Embryonic facial prominence (tissue), 1 donor: Measurements from ENCODE around the gene TXNRD1.
"Not testable (repeated sequence)": the region's sequence is repeated elsewhere in the genome, so short reads cannot be mapped to it uniquely, and the experiment has no call there.

Source experiments
- DNase-seq: peaks from one replicate; pipeline ENCODE4 v3.0.0-alpha.2; 2016; ENCODE audit errors: extremely low spot score

Gene TXNRD1

DNA sequence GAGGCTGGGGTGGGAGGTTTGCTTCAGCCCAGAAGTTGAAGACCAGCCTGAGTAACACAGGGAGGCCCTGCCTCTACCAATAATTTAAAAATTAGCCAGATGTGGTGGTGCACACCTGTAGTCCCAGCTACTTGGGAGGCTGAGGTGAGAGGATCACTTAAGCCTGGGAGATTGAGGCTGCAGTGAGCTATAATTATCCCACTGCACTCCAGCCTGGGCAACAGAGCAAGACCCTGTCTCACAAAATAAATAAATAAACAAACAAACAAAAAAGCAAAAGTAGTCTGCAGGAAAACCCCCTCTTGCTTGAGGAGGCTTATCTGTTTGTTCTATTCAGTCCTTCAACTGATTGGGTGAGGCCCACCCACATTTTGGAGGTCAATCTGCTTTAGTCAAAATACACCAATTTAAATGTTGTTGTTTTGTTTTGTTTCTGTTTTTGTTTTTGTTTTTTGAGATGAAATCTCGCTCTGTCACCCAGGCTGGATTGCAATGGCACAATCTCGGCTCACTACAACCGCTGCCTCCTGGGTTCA lies 24.9 kb upstream of the TXNRD1 start:
- no peak for DNase-seq

DNA sequence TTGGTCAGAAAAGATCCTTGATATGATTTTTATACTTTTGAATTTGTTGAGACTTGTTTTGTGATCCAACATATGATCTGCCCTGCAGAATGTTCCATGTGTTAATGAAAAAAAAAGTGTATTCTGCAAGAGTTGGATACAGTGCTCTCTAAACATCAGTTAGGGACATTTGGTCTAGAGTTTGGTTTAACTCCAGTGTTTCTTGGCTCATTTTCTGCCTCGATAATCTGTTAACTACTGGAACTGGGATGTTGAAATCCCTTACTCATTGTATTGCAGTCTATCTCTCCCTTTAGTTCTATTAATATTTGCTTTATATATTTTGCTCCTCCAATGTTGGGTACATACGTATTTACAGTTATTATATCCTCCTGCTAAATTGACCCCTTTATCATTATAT lies 18.3 kb upstream of the TXNRD1 start:
- no peak for DNase-seq

GRCh38 chr12:104199964-104200363 lies 15.6 kb upstream of the TXNRD1 start:
- no peak for DNase-seq

- DNase-seq: no peak
Observed at GRCh38 chr12:104201238-104202001, 14.2 kb upstream of the TXNRD1 start.

GRCh38 chr12:104204690-104205480 lies 10.7 kb upstream of the TXNRD1 start:
- DNase-seq: no peak

DNA sequence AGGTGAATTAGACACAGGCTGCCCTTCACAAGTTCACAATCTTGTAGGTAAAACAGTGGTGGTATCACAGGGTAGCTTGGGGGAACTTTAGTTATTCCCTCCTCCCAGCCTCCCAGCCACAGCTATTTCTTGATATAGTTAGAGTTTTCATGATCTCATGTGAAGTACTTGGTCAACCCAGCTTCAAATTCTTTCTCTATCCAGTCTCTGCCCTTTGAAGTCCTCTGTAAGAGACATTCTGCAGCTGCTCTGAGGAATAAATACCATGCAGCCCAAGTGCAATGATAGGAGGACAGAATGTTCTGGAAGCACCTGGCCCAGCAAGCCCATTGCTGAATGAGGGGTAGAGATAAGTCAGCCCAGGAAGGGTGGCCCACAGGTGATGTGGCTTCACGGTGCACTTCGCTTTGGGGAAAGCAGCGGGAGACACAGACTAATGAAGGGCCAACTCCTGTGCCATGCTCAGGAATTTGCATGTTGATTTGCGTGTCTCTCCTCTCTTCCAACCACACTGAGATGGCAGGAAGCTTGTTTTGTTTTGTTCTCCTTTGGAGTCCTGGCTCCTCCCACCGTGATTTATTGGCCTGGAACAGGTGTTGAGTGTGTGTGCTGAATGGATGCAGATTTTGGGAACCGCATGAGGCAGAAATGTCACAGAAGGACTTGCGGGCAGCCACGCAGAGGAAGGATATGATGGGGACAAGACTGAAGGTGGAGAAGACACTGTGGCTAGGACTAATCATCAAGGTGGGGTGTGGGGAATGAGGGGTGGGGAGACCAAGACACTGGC lies 8.0 kb upstream of the TXNRD1 start:
- no peak for DNase-seq

- DNase-seq: no peak
Observed at GRCh38 chr12:104212516-104212915, 3.1 kb upstream of the TXNRD1 start.

DNA sequence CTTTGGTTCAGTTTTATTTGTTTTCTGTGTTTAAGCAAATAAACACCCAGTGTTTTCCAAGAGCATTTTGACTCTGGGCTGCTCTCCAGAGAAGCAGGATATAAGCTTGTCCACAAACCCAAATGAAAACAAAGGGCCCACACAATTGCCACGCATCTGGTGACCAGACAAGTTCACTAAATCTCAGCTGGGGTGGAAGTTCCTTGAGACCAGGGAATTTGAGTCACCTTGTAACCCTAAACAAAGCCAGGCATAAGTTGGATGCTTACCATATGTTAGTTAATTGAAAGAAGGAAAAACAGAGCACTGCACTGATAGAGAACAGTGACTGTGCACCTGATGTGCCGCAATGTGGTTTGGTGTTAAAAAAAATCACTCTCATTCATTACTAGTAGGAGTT lies 1.6 kb upstream of the TXNRD1 start:
- no peak for DNase-seq

- DNase-seq: no peak
Observed at GRCh38 chr12:104216521-104216924, 944 bp downstream of the TXNRD1 start.

- DNase-seq: not testable (repeated sequence)
Observed at GRCh38 chr12:104218506-104218905, 2.9 kb downstream of the TXNRD1 start.

DNA sequence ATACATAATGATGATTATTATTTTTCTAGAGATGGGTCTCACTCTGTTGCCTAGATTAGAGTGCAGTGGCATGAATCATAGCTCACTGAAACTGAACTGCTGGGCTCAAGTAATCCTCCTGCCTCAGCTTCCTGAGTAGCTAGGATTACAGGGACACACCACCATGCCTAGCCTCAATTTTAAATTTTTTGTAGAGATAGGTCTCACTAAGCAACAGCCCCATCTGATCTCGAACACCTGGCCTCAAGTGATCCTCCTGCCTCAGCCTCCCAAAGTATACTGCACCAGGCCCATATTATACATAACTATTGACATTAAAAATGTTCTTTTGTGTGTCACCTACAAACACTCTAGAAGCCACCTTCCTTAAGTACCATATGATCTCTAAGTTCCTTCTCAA lies 3.4 kb downstream of the TXNRD1 start:
- DNase-seq: no peak

GRCh38 chr12:104219361-104219892 lies 3.8 kb downstream of the TXNRD1 start:
- no peak for DNase-seq

DNA sequence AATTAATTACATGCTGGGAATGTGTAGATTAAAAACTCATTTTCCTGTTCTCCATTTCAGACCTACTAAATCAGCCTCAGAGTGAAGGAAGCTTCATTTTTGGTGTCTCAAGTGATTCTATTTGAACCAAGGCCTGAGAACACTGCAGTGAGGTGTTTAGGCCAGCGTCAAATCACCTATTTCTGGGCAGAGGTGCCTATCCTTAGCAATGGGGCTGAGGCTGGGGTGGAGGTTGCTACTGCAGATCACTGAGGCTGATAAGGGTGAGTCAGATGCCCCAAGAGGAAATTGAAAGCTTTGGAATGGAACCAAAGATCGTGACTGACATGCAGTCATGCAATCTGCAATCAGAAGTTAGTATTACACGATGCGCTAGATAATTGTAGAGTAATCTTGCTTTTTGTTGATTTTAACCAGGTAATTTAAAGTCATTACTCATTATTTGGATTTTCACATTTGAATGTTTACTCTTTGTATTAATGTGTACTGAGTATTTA lies 4.4 kb downstream of the TXNRD1 start:
- no peak for DNase-seq

DNA sequence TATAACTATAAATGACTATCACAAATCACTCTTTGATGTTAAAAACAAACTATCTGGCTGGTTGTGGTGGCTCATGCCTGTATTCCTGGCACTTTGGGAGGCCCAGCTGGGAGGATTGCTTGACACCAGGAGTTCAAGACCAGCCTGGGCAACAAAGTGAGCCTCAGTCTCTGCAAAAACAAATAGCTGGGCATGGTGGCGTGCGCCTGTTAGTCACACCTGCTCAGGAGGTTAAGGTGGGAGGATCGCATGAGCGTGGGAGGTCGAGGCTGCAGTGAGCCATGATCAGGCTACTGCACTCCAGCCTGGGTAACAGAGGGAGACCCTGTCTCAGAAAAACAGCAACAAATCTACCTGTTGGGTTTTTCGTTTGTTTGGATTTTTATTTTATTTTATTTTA lies 5.4 kb downstream of the TXNRD1 start:
- no peak for DNase-seq

DNA sequence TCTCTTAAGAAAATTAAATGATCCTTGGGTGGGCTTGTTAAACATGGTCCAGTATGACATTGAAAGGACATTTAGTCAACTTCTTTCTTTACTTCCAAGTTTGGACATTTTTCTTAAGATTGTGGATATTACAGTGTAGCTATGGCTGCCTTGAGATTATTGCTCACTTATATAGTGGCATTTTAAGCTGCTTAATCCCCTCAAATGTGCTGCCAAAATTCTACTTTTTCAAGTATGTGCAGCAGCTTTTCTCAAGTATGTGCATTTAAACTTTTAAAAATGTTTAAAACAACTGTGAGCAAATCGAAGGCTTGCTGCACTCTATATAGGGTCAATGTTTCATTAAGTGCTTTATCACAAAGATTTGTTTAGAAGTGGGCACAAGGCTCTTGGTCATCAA lies 7.4 kb downstream of the TXNRD1 start:
- DNase-seq: no peak

GRCh38 chr12:104223712-104224111 lies 8.1 kb downstream of the TXNRD1 start:
- no peak for DNase-seq

DNA sequence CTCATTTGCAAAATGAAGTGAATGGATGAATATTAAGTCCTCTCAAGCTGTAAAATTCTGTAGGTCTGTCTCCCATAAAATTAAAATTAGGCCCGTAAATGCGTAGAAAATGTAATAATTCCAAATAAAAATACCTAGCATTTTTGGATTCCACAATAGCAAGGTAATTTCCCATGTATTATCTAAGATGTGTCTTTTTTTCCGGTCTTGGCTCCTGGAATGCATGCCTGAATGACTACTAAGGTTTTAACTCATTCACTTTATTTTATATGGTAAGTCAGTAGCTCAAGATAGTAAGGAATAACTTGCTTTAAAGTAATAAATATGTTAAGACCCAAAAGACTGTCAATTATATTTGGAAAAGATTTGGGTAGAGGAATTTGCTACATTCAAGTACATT lies 11.1 kb downstream of the TXNRD1 start:
- no peak for DNase-seq

DNA sequence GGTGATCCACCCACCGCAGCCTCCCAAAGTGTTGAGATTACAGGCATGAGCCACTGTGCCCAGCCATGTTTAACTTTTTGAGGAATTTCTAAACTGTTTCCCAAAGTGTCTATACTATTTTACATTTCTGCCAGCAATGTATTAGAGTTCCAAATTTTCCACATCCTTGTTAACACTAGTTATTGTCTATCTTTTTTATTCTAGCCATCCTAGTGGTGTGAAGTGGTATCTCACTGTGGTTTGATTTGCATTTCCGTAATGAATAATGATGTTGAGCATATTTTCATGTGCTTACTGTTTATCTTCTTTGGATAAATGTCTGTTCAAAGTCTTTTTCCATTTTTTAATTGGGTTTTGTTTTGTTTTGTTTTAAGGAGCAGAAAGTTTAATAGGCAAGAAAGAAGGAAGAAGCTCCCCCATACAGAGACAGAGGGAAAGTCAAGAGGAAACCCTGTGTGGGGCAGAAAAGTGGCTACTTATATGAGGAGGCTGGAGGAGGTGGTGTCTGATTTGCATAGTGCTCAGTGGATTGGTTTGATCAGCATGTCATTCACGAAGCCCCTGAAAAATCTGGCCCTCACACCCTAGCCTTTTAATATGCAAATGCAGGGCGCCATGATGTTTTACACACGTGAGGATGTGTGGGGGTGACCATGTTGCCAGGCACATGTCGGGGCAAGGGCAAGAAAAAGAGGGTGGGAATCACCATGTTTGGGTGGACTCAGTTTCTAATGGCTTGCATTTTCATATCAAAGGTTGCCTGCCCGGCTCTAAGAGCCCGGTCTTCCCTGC lies 14.9 kb downstream of the TXNRD1 start:
- no peak for DNase-seq

- DNase-seq: no peak
Observed at GRCh38 chr12:104232609-104233280, 17.2 kb downstream of the TXNRD1 start.

GRCh38 chr12:104234926-104235499 lies 19.4 kb downstream of the TXNRD1 start:
- no peak for DNase-seq
